Stimulated activated CD4-positive, alpha-beta T cell treated with anti-CD3 and anti-CD28 coated beads, Interleukin-4, amount 100 ng/mL, for 4 hours (primary cell): ENCODE measurements around the gene SUSD3.
A peak's percentile ranks its signal among the peaks of the same experiment; 100 is the strongest.
"Not testable (repeated sequence)": the region's sequence is repeated elsewhere in the genome, so short reads cannot be mapped to it uniquely, and the experiment has no call there.

Source experiments
- DNase-seq, 2 experiments: peaks; one replicate each; pipeline ENCODE4 v3.0.0-alpha.2; 2020

The SUSD3 gene

GRCh38 chr9:93058355-93059010 is at the start of gene SUSD3:
Gene SUSD3, plus strand, starts transcription at chr9:93058701. Its CDS starts 42 bp downstream, at chr9:93058743.
- DNase-seq = peak; percentile 62 to 64

- DNase-seq = no peak
Observed at GRCh38 chr9:93009337-93010015, 49.0 kb upstream of the SUSD3 start.

- no peak for DNase-seq
Observed at GRCh38 chr9:93010056-93010455, 48.4 kb upstream of the SUSD3 start.

- no peak for DNase-seq
Observed at GRCh38 chr9:93010704-93011103, 47.8 kb upstream of the SUSD3 start.

- no peak for DNase-seq
Observed at GRCh38 chr9:93011114-93011513, 47.4 kb upstream of the SUSD3 start.

- no peak for DNase-seq
Observed at GRCh38 chr9:93012963-93013855, 45.3 kb upstream of the SUSD3 start.

- DNase-seq = no peak
Observed at GRCh38 chr9:93013856-93014582, 44.5 kb upstream of the SUSD3 start.

GRCh38 chr9:93015190-93015589 is 43.3 kb upstream of the SUSD3 start:
- DNase-seq = not testable (repeated sequence)

GRCh38 chr9:93017621-93018020 is 40.9 kb upstream of the SUSD3 start:
- no peak for DNase-seq

- no peak for DNase-seq
Observed at GRCh38 chr9:93020151-93020550, 38.4 kb upstream of the SUSD3 start.

GRCh38 chr9:93020771-93021670 is 37.5 kb upstream of the SUSD3 start:
- DNase-seq = peak; percentile 10 to 28

- no peak for DNase-seq
Observed at GRCh38 chr9:93022066-93022465, 36.4 kb upstream of the SUSD3 start.

- DNase-seq = no peak
Observed at GRCh38 chr9:93022721-93023520, 35.6 kb upstream of the SUSD3 start.

GRCh38 chr9:93023521-93023815 is 35.0 kb upstream of the SUSD3 start:
- DNase-seq = no peak

GRCh38 chr9:93024646-93024910 is 33.9 kb upstream of the SUSD3 start:
- no peak for DNase-seq

- no peak for DNase-seq
Observed at GRCh38 chr9:93024986-93025630, 33.4 kb upstream of the SUSD3 start.

- DNase-seq = no peak
Observed at GRCh38 chr9:93025736-93026135, 32.8 kb upstream of the SUSD3 start.

GRCh38 chr9:93026640-93027039 is 31.9 kb upstream of the SUSD3 start:
- no peak for DNase-seq

GRCh38 chr9:93027750-93028149 is 30.8 kb upstream of the SUSD3 start:
- DNase-seq = no peak

GRCh38 chr9:93028448-93029006 is 30.0 kb upstream of the SUSD3 start:
- peak in 1 of 2 experiments; percentile 57 for DNase-seq
